ENCODE results near the gene PRG2.
A peak's percentile ranks its signal among the peaks of the same experiment; 100 is the strongest.

DNA sequence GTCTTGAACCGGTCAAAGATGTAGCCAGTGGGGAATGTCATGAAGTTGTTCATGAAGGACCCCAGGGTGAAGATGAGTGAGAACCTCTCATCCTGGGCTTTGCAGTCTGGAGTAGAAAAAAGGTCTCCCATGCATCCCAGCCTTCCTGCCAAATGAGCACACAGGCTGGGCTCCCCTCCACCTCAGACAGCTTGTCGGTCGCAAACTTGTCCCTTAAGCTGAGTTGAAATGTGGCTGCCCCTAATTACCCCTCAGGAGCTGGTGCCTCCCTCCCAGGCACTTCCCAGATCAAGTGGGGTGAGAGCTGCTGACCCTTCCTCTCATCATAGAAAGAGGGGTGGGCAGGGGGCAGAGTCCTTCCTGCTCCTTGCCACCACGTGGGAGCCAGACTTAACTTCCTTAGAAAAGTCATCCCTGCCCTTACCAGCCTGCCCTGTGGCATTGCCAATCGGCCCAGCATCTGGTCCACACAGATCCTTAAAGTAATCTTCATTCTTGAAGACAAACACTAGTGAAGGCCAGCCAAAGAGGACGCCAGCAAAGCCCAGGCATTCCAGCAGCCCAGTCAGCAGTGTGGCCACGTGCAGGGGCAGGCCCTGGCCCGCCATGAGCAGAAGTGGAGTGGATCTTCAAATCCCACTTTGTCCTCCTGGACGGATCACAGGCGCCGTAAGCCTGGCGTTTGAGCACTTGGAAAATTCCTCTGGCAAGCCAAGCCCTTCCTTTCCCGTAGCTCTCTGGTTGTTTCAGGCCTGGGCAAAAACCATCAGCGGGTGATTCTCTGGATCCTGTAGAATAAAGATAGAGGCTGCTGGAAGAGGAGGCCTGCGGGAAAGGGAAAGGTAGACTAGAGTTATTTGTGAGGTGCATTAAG, 35.4 kb upstream of the PRG2 start:
- TF ChIP-seq HCFC1 (IDR thresholded peaks at IDR 0.05; ENCODE audit: low read depth, low read length) (no peak), NFRKB (IDR thresholded peaks at IDR 0.05; ENCODE audit: low read depth) (peak; percentile 62; the same call in 1 of the 2 replicates)

Data from K562 (cell line).